PC-9 (cell line): Measurements from ENCODE around the gene DEF6.

Source experiments
- EZH2 ChIP-seq: fragments of 200-600 bp; sonication (generic); IDR thresholded peaks from 2 replicates; pipeline ENCODE4 v1.8.0; 2017; ENCODE audit warnings: antibody characterized with exemption, low read depth
- TF ChIP-seq, protein P1 (sequence below): fragments of 200-600 bp; sonication (generic); conservative IDR thresholded peaks from 2 replicates; pipeline ENCODE4 v1.6.1; 2017; ENCODE audit warnings: mixed run types, antibody characterized with exemption, mild to moderate bottlenecking, moderate library complexity

DNA sequence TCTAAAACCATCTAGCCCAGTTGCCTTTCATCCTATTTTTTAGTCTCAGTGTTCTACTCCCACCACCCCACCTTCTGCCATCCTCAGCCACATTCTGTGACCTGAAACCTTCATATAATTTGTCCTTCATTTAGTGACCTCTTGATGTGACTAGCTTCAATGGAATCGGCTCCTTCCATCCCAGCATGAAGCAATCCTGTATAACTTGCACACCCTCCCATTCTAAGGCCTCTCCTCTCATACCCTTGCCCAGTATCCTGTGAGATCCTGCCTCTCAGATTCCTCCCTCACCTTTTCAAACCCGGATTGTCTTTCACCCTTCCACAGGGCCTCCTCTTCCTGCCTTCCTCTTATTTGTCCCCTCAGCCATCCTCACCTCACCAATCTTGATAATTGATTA is 35.0 kb upstream of the DEF6 start:
- no peak for TF ChIP-seq EZH2
- TF ChIP-seq, protein P1, sequence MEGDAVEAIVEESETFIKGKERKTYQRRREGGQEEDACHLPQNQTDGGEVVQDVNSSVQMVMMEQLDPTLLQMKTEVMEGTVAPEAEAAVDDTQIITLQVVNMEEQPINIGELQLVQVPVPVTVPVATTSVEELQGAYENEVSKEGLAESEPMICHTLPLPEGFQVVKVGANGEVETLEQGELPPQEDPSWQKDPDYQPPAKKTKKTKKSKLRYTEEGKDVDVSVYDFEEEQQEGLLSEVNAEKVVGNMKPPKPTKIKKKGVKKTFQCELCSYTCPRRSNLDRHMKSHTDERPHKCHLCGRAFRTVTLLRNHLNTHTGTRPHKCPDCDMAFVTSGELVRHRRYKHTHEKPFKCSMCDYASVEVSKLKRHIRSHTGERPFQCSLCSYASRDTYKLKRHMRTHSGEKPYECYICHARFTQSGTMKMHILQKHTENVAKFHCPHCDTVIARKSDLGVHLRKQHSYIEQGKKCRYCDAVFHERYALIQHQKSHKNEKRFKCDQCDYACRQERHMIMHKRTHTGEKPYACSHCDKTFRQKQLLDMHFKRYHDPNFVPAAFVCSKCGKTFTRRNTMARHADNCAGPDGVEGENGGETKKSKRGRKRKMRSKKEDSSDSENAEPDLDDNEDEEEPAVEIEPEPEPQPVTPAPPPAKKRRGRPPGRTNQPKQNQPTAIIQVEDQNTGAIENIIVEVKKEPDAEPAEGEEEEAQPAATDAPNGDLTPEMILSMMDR: no peak
